HCT116 (cell line): ENCODE measurements around the gene PSMD4. TPM values are rescaled to one million over a fixed set of nuclear protein-coding genes. Genes with fewer than 3 reads are reported as not detected.

ENCODE experiments used
- ATAC-seq: fragments of 200-7000 bp; cut with Tn5 transposase; 2 replicates; pipeline ENCODE4 v1.9.1; 2020; ENCODE audit warnings: mild to moderate bottlenecking, moderate library complexity
- BruUV-seq: library from RNA; stranded (reverse); fragments of 400-500 nt; replicated peaks from 2 replicates; lab custom pipeline; 2021; lab: Mats Ljungman, UMichigan
- CTCF ChIA-PET: fragments of 300-600 bp; sonication (Branson Sonifier 250); formaldehyde crosslinking; loops from one replicate; lab custom pipeline; 2021; ENCODE audit warnings: antibody characterized with exemption; lab: Charles Lee
- POLR2A ChIA-PET: fragments of 300-600, 350-600 bp; sonication (Branson Sonifier 250); formaldehyde crosslinking; loops from one replicate; lab custom pipeline; 2021; ENCODE audit warnings: antibody characterized with exemption; lab: Charles Lee
- RAD21 ChIA-PET, 2 experiments: fragments of 300-600 bp; sonication (Branson Sonifier 250); formaldehyde crosslinking; loops; one replicate each; lab custom pipeline; 2023; ENCODE audit warnings: low total read pairs in 2 of 2; ENCODE audit not compliant: uncharacterized antibody in 2 of 2, unreplicated experiment in 2 of 2, low non-redundant PET in 1 of 2; lab: Charles Lee
- DNase-seq: peaks from one replicate; pipeline ENCODE4 v3.0.0-alpha.2; 2010; ENCODE audit warnings: low read depth, low spot score
- H2AFZ ChIP-seq: fragments of 200-600 bp; shearing (Covaris generic), sonication (generic); 2 replicates; pipeline ENCODE4 v1.6.1; 2017; ENCODE audit warnings: low read depth, mixed run types, mixed read lengths, antibody characterized with exemption, low read length; ENCODE audit not compliant: poor library complexity, severe bottlenecking
- H3K27ac ChIP-seq: 2 replicates; pipeline ENCODE4 v1.5.1; 2012; ENCODE audit warnings: low read depth, low read length
- H3K27me3 ChIP-seq: fragments of 200-600 bp; sonication (generic); 2 replicates; pipeline ENCODE4 v1.6.1; 2016; ENCODE audit warnings: mixed run types, low read length, mixed read lengths; ENCODE audit not compliant: insufficient read depth
- H3K36me3 ChIP-seq, 2 experiments: fragments of 200-500 bp in 1 of 2; fragments of 200-600 bp in 1 of 2; sonication (Bioruptor generic) in 1 of 2; sonication (generic) in 1 of 2; 2 replicates each; pipeline versions ENCODE4 v1.5.1 to v1.6.1; 2014 to 2016; ENCODE audit warnings: low read length in 2 of 2, inconsistent platforms in 1 of 2, mixed read lengths in 1 of 2, mixed run types in 1 of 2; ENCODE audit not compliant: insufficient read depth in 2 of 2, control insufficient read depth in 1 of 2
- H3K4me1 ChIP-seq, 2 experiments: fragments of 200-600 bp in 1 of 2; sonication (generic) in 1 of 2; 2 replicates each; pipeline versions ENCODE4 v1.5.1 to v1.6.1; 2012 to 2017; ENCODE audit warnings: low read length in 2 of 2, inconsistent platforms in 1 of 2, mild to moderate bottlenecking in 1 of 2, mixed read lengths in 1 of 2, mixed run types in 1 of 2, moderate library complexity in 1 of 2; ENCODE audit not compliant: insufficient read depth in 2 of 2, control insufficient read depth in 1 of 2
- H3K4me2 ChIP-seq: fragments of 200-600 bp; sonication (generic); 2 replicates; pipeline ENCODE4 v1.6.1; 2017; ENCODE audit warnings: mixed run types, low read length, mixed read lengths
- H3K4me3 ChIP-seq, 2 experiments: fragments of 200-600 bp in 1 of 2; sonication (generic) in 1 of 2; replicated peaks in 1 of 2; 2 replicates each; pipeline ENCODE4 v1.5.1; 2011 to 2016; ENCODE audit warnings: low read length in 2 of 2, control low read depth in 1 of 2, low read depth in 1 of 2, mild to moderate bottlenecking in 1 of 2, mixed read lengths in 1 of 2, mixed run types in 1 of 2
- H3K79me2 ChIP-seq: fragments of 200-600 bp; sonication (generic); 2 replicates; pipeline ENCODE4 v1.6.1; 2017; ENCODE audit warnings: mild to moderate bottlenecking, mixed run types, low read length, moderate library complexity, mixed read lengths; ENCODE audit not compliant: insufficient read depth
- H3K9ac ChIP-seq: fragments of 200-600 bp; sonication (generic); 2 replicates; pipeline ENCODE4 v1.6.1; 2016; ENCODE audit warnings: low read length, mixed read lengths
- H3K9me2 ChIP-seq: fragments of 200-600 bp; sonication (generic), shearing (Covaris generic); 2 replicates; pipeline ENCODE4 v1.6.1; 2017; ENCODE audit warnings: mixed run types, mild to moderate bottlenecking, moderate library complexity; ENCODE audit not compliant: insufficient read depth
- H3K9me3 ChIP-seq, 2 experiments: fragments of 200-500 bp in 1 of 2; fragments of 200-600 bp in 1 of 2; sonication (Bioruptor generic) in 1 of 2; sonication (generic) in 1 of 2; 2 replicates each; pipeline ENCODE4 v1.6.1; 2014 to 2017; ENCODE audit warnings: low read length in 2 of 2, mixed read lengths in 2 of 2, inconsistent platforms in 1 of 2, low read depth in 1 of 2, mild to moderate bottlenecking in 1 of 2, mixed run types in 1 of 2, moderate library complexity in 1 of 2; ENCODE audit not compliant: control insufficient read depth in 1 of 2, insufficient read depth in 1 of 2
- H4K20me1 ChIP-seq: fragments of 200-600 bp; sonication (generic), shearing (Covaris generic); 2 replicates; pipeline ENCODE4 v1.6.1; 2017; ENCODE audit warnings: mixed run types, mild to moderate bottlenecking, moderate library complexity; ENCODE audit not compliant: insufficient read depth
- CBX3 ChIP-seq: IDR thresholded peaks from 2 replicates; pipeline ENCODE4 v1.6.1; 2012; ENCODE audit warnings: low read depth
- CEBPB ChIP-seq: IDR thresholded peaks from 2 replicates; pipeline ENCODE4 v1.6.1; 2012; ENCODE audit warnings: low read depth
- CTCF ChIP-seq, 3 experiments: fragments of 200-600 bp in 1 of 3; sonication (generic) in 1 of 3; IDR thresholded peaks in 2 of 3; conservative IDR thresholded peaks in 1 of 3; 2 replicates each; pipeline ENCODE4 v1.5.1; 2012 to 2017; ENCODE audit warnings: low read depth in 2 of 3, low read length in 2 of 3, antibody characterized with exemption in 1 of 3, borderline replicate concordance in 1 of 3, control low read depth in 1 of 3, mild to moderate bottlenecking in 1 of 3, mixed read lengths in 1 of 3, mixed run types in 1 of 3, moderate library complexity in 1 of 3; ENCODE audit not compliant: insufficient read depth in 1 of 3
- EGR1 ChIP-seq: IDR thresholded peaks from 2 replicates; pipeline ENCODE4 v1.6.1; 2012; ENCODE audit warnings: low read depth
- ELF1 ChIP-seq: IDR thresholded peaks from 2 replicates; pipeline ENCODE4 v1.6.1; 2012; ENCODE audit warnings: low read depth, borderline replicate concordance
- EZH2phosphoT487 ChIP-seq: fragments of 200-600 bp; IDR thresholded peaks from 2 replicates; pipeline ENCODE4 v1.6.1; 2018; ENCODE audit warnings: antibody characterized with exemption, borderline replicate concordance
- FOSL1 ChIP-seq: IDR thresholded peaks from 2 replicates; pipeline ENCODE4 v1.6.1; 2012; ENCODE audit warnings: low read depth
- JUND ChIP-seq: IDR thresholded peaks from 2 replicates; pipeline ENCODE4 v1.6.1; 2012
- MAX ChIP-seq: IDR thresholded peaks from 2 replicates; pipeline ENCODE4 v1.6.1; 2012
- POLR2A ChIP-seq: IDR thresholded peaks from 2 replicates; pipeline ENCODE4 v1.7.0; 2011; ENCODE audit warnings: borderline replicate concordance; ENCODE audit not compliant: insufficient read depth, insufficient read length; ENCODE audit errors: extremely low read depth
- POLR2AphosphoS5 ChIP-seq: IDR thresholded peaks from 2 replicates; pipeline ENCODE4 v1.6.1; 2011; ENCODE audit warnings: mild to moderate bottlenecking, low read depth, low read length, moderate library complexity
- RAD21 ChIP-seq: IDR thresholded peaks from 2 replicates; pipeline ENCODE4 v1.6.1; 2012; ENCODE audit warnings: low read depth, mild to moderate bottlenecking
- REST ChIP-seq: IDR thresholded peaks from 2 replicates; pipeline ENCODE4 v1.6.1; 2012; ENCODE audit warnings: low read depth
- SIN3A ChIP-seq: IDR thresholded peaks from 2 replicates; pipeline ENCODE4 v1.6.1; 2012; ENCODE audit warnings: low read depth
- SP1 ChIP-seq: IDR thresholded peaks from 2 replicates; pipeline ENCODE4 v1.6.1; 2012; ENCODE audit warnings: low read depth
- SRF ChIP-seq: IDR thresholded peaks from 2 replicates; pipeline ENCODE4 v1.6.1; 2012; ENCODE audit warnings: low read depth
- TCF7L2 ChIP-seq: IDR thresholded peaks from 2 replicates; pipeline ENCODE4 v1.7.0; 2011; ENCODE audit warnings: borderline replicate concordance, inconsistent platforms; ENCODE audit not compliant: insufficient read depth, insufficient read length; ENCODE audit errors: extremely low read depth
- YY1 ChIP-seq: IDR thresholded peaks from 2 replicates; pipeline ENCODE4 v1.6.1; 2011; ENCODE audit warnings: low read length, low read depth, moderate library complexity, mild to moderate bottlenecking; ENCODE audit not compliant: insufficient replicate concordance; ENCODE audit errors: extremely low read depth
- ZFX ChIP-seq: fragments of 450-650 bp; IDR thresholded peaks from 2 replicates; pipeline ENCODE4 v1.6.1; 2017
- ZNF274 ChIP-seq: fragments of 200-500 bp; sonication (Bioruptor generic); IDR thresholded peaks from 2 replicates; pipeline ENCODE4 v1.6.1; 2014; ENCODE audit warnings: mild to moderate bottlenecking, low read depth, low read length, inconsistent platforms
- intact Hi-C: fragments of 100-400 bp; cut with micrococcal nuclease; formaldehyde crosslinking; loops from 2 replicates; pipeline ENCODE4 v1.10.0; 2022
- total RNA-seq: library from RNA; stranded (reverse); gene quantifications from one replicate; pipeline ENCODE4 v1.2.1, GENCODE V29; 2021; ENCODE audit not compliant: unreplicated experiment

The PSMD4 gene
- total RNA-seq, 1 experiment from 2014 or later = 225 TPM

- H3K4me1 ChIP-seq = peaks cover 0 to 6% of the 10 kb centered on the region in 2 experiments; a peak in 1 of 4 replicates
- ATAC-seq (no peak), DNase-seq (no peak)
- no peaks in the 10 kb centered on the region for H3K9me3 ChIP-seq
- H3K4me3 ChIP-seq = no peak overlapping the region
- no peak overlapping the region for H3K27ac ChIP-seq
- H3K27me3 ChIP-seq = no peaks in the 10 kb centered on the region
- intact Hi-C loops = no loop called here
- H3K9me2 ChIP-seq = no peaks in the 10 kb centered on the region
- CTCF ChIA-PET = no interaction called here
- BruUV-seq = no TSS peak
- no peak overlapping the region for H3K4me2 ChIP-seq
- POLR2A ChIA-PET = no interaction called here
- H3K9ac ChIP-seq = no peak overlapping the region
- no peak overlapping the region for H2AFZ ChIP-seq
- RAD21 ChIA-PET = no interaction called here
- TF ChIP-seq ZFX = no peak
- no peak for TF ChIP-seq POLR2A
- TF ChIP-seq SP1 = no peak
- no peak for TF ChIP-seq EGR1
- TF ChIP-seq CBX3 = no peak
- TF ChIP-seq SRF = no peak
- no peak for TF ChIP-seq POLR2AphosphoS5
- no peak for TF ChIP-seq EZH2phosphoT487
- no peak for TF ChIP-seq TCF7L2
- TF ChIP-seq REST = no peak
- no peak for TF ChIP-seq CEBPB
- no peak for TF ChIP-seq YY1
- TF ChIP-seq MAX = no peak
- no peak for TF ChIP-seq FOSL1
- TF ChIP-seq RAD21 = no peak
- no peak for TF ChIP-seq SIN3A
- no peak for TF ChIP-seq ZNF274
- no peak for TF ChIP-seq ELF1
- TF ChIP-seq JUND = no peak
- no peak for TF ChIP-seq CTCF (IDR thresholded peaks at IDR 0.05 in 2 of 3, conservative IDR thresholded peaks at IDR 0.05 in 1 of 3; ENCODE audit: borderline replicate concordance in 1 of 3, insufficient read depth in 1 of 3, low read depth in 2 of 3, low read length in 2 of 3)
- no peaks in the 10 kb centered on the region for H4K20me1 ChIP-seq
- no peaks in the 10 kb centered on the region for H3K36me3 ChIP-seq
- no peaks in the 10 kb centered on the region for H3K79me2 ChIP-seq
Measured at GRCh38 chr1:151273924-151274466, 19.5 kb downstream of the PSMD4 start.
